Ecto neural progenitor cell (in vitro differentiated cells): ENCODE measurements around the gene RASL10A.

Experiments
- DNase-seq: peaks from one replicate; pipeline ENCODE4 v3.0.0-alpha.2; 2018; ENCODE audit warnings: low spot score

Gene RASL10A

DNA sequence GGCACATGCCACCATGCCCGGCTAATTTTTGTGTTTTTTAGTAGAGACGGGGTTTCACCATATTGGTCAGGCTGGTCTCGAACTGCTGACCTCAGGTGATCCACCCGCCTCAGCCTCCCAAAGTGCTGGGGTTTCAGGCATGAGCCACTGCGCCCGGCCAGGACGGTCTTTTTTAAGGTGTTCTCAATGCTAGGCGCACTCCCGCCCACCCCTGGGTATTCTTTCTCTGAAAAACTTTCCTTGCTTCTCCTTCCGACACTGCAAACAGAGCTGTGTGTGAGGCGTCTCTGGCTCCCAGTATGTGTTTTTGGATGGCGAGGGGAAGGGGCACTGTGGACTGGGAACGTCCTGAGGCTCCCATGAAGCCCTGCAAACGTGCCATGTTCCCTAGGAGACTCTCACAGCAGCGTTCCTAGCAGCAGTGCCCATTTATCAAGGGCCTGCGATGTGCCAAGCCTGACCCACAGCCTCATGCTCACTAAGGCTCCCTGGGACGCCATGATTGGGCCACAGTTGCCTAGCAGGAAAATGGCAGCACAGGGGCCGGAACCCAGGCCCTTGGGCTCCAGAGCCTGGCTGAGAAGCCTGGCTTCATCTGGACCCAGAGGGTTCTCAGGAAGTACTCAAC, 2.4 kb upstream of the RASL10A start:
- no peak for DNase-seq

DNA sequence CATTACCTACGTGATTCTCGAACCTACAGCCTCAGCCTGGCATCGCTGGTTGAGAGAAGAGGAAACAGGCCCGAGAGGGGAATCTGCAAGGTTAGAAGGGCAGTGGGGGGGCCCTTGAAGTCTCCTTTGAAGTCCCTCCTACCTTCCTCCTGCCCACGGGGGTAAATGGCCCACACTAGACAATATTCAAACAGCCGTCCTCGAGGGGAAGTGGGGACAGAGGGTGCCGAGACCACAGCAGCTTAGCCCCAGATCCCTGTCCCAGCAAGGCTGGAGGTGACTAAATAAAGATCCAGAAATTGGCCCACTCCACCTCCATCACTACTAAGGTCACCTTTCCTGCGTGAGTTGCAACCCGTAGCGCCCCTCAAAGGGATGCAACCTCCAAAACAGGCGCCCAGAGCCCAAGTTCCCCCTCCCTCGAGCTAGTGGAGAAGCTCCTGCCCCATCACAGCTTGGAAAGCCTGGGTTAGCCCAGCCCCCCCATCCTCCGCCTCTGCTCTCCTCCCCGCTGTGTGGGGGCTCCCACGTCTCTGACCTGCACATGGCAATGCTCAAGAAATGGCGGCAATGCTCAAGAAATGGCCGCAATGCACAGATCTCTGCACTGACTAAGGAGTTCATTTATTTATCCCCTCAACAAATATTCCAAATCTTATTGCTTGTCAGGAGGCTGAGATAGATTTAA, 788 bp upstream of the RASL10A start:
- peak; percentile 44 for DNase-seq

GRCh38 chr22:29314537-29315285, 786 bp downstream of the RASL10A start:
- DNase-seq = peak; percentile 61

- DNase-seq = peak; percentile 50
Measured at GRCh38 chr22:29313576-29314466, 1.7 kb downstream of the RASL10A start.

DNA sequence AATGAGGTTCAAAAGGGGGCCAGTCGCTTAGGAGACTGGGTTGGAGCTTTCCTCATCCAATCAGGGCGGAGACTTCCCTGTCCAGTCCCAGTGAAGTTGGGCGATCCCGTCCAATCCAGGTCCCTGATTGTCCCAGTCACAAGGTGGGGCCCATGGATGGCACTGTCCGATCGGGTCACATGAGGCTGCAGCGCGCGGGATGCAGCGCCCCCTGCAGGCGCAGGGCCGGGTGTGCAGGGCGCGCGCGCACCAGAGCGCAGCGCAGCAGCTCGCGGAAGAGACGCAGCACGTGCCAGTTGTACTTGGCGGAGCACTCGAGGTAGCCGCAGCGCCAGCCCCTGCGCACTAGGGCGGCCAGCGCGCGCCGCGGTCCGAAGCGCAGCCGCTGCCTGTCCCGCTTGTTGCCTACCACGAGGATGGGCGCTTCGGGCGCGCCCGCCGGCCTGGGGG, 2.3 kb downstream of the RASL10A start:
- peak; percentile 75 for DNase-seq

DNA sequence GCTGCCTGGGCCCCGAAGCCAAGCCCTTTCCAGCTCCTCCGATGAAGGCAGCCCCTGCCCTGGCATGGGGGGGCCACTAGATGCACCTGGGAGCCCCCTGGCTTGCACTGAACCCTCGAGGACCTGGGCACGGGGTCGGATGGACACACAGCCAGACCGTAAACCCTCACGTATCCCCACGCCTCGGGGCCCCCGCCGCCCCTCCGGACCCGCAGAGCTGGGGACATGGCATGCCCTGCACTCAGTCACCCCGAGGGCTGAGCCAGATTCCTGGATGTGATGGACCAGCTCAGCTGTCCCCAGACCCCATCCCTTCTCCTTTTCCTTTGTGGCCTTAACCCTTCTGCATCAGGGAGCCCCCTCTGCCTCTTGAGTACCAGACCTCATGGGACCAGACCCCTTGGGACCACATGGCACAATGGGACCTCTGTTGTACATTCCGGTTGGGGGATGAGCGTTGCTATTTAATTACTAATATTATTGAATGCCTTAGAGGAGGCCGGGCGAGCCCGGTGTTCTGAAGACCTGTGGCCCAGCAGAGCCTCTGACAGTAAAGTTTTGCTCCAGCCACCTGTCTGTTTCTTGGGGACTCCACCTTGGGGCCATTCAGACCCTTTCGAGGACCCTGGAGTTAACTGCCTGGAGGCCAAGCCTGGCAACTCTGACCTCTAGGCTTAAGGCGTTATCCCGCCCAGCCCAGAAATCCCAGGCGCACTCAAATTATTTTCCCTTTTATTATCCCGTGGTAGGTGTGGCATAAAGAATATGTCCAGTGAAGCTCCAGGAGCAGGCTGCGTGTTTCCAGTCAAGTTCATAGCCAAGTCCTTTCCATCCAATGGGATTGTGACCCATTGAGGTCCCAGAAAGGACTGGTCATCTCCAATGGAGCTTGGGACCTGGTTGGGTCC, 3.0 kb downstream of the RASL10A start:
- DNase-seq = peak; percentile 49

DNA sequence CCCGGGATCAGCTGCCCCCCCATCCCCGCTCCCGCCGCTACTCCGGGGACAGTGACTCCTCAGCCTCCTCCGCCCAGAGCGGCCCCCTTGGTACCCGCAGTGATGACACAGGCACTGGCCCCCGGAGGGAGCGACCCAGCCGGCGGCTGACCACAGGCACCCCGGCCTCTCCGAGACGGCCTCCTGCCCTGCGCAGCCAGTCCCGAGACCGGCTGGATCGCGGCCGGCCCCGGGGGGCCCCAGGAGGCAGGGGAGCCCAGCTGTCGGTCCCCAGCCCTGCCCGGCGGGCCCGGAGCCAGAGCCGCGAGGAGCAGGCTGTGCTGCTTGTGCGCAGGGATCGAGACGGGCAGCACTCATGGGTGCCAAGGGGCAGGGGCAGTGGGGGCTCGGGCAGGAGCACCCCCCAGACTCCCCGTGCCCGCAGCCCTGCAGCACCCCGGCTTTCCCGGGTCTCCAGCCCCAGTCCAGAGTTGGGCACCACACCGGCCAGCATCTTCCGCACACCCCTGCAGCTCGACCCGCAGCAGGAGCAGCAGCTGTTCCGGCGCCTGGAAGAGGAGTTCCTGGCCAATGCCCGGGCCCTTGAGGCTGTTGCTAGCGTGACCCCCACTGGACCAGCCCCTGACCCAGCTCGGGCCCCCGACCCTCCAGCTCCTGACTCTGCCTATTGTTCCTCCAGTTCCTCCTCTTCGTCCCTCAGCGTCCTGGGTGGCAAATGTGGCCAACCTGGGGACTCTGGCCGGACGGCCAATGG, 3.9 kb downstream of the RASL10A start:
- no peak for DNase-seq

DNA sequence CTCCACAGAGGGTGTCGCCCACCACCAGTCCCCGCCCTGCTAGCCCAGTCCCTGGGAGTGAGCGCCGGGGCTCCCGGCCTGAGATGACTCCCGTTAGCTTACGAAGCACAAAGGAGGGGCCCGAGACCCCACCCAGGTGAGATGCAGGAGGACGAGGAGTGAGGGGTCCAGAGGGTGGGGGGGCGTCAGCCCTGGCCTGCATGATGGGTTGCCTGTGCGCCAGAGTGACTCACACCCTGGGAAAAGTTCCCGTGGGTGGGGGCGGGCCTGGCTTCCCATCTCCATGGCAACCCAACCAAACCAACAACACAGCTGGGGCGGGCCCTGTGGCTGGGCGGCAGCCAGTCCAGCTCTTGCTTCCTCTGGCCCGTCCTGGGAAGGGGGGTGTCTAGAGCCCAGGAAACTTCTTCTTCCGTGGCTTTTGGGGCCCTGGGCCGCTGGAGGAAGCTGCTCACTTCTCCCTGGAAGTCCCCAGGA, 4.6 kb downstream of the RASL10A start:
- peak; percentile 87 for DNase-seq

GRCh38 chr22:29310065-29310862, 5.2 kb downstream of the RASL10A start:
- DNase-seq = peak; percentile 56

GRCh38 chr22:29309332-29310064, 6.0 kb downstream of the RASL10A start:
- peak; percentile 50 for DNase-seq

GRCh38 chr22:29308791-29309262, 6.7 kb downstream of the RASL10A start:
- no peak for DNase-seq

GRCh38 chr22:29308148-29308790, 7.2 kb downstream of the RASL10A start:
- peak; percentile 53 for DNase-seq

GRCh38 chr22:29307596-29308147, 7.8 kb downstream of the RASL10A start:
- no peak for DNase-seq

DNA sequence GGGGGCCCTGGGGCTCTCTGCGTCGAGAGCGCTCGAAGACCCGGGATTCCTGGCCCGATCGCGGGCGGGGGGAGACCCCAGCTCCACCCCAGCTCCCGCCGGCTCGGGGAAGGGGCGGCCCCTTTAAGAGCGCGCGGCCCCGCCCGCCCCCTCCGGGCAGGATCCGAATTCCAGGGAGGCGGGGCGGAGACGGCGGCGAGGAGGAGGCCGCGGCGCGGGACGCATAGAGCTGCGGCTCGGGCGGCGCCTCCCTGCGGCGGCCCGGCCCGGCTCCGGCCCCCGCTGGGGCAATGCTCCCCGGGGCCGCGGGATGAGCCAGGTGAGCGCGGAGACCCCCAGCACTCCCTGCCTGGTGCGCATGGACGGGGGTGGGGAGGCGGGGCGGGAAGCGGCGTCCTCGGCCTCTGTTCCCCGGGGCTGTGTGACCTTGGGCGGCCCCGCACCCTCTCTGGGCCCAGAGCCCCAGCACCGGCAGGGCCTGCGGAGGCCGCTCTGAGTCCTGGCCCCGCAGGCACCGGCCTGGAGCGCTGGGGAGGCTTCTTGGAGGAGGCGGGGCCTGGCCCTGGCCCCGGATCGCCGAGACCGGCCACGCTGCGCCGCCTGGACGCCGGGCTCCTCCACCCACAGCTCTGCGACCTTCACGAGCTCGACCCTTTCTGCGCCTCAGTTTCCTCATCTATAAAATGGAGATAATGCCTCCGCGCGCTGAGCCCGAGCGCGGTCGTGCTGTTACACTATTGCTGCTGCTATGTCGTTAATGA, 8.5 kb downstream of the RASL10A start:
- peak; percentile 93 for DNase-seq

DNA sequence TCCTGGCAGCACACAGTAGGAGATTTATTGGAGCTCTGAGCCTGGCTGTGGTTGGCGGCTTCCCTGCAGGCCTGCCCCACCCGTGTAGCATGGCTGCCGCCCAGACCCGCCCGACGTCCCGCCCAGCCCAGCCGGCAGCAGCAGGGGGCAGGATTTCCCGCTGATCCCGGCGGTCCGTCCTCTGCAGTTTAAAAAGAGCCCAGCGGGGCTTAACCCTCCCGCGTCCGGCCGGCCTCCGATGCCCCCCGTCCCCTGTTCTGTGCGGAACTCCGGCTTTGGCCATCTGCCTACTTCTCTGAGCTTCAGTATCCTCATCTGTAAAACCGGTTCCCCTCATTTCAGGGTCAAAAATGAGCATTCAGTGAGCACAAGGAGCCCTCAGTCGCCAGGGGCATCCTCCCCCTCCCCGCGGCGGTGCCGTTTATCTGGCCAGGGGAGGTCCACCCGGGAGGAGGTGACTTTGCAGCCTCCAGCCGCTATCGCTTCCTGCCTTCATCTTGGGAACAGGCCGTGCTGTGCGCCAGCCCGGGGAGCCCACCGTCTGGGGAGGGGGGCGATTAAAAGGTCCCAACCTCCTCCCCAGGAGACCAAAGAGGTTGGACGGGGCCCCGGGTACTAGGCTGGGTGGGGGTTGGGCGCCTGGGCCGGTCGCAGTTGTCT, 9.2 kb downstream of the RASL10A start, which contains the start of gene GAS2L1:
Gene GAS2L1 (plus strand): TSS at position 476 of the 660 bp plus-strand sequence. CDS start 1,456 bp downstream, outside the sequence.
- peak; percentile 87 for DNase-seq

GRCh38 chr22:29305836-29306174, 9.7 kb downstream of the RASL10A start:
- DNase-seq = no peak
